ENCODE results near the gene ZNF423.

The ZNF423 gene

DNA sequence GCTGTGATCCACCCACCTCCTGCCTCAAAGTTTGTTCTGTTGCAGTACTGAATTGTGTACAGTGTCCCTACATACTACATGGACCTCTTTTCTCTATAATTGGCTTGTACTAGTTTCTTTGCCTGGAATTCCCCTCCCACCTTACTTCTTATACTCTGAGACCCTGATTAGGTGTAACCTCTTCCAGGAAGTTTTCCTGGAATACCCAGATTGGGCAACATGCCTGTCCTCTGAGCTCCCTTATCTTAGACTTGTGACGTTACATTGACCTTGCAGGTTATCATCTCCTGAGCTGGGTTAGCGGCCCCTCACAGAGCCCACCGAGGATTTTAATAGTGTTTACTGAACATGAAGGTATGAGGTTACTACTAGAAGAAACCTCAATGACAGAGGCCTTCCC lies 237.0 kb downstream of the ZNF423 start:
- DNase-seq, result no peak

DNA sequence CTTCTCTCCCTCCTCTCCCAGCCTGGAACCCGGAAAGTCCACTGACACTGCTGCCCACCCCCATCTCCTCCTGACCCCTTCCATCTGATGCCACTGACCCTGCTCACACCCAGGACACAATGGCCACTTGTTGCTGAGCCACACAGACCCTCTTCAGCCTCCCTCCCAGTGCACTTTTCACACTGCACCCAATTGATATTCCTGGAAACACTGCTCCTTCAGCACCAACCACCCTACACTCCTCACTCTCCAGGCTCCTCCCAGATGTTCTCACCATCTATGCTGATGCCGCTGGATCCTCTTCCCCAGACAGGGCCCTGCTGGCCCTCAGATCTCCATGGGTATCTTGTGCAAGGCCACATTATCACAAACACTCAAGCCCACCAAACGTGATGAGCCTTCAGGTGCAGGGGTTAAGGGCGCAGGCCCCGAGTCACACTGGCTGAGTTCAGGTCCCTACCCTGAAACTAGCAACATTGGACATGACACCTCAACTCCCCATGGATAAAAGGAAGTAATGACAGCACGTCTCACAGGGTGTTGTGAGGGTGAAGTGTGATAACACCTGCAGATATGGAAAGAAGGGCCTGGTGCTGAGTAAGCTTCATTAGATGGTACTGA lies 238.1 kb downstream of the ZNF423 start:
- DNase-seq, result no peak

DNA sequence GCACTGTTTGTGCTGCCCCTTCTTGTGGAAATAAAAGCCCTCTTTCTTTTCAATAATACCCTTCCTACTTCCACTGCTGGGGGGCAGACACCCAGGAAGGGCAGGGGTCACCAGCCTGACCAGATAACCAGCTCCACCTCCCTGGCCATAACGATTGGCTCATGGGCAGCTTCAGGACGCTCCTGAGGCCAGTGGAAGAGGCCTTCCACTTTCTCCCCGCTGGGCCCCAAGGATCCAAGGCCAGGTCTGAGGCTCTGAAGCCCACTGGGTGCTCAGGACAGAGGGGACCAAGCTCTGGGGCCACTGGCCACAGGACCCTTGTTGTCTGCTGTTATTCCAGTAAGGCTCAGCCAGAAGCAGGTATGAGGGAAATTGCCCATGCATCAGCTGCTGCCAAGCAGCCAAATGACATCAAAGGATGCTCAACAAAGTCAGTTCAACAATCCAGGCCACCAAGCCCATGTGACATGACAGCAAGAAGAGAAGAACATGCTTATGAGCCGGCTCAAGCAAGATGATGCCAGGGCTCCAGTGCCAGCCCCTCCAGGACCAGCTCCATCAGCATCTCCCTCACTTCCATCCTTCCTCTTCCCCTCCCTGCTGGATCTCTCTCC lies 238.8 kb downstream of the ZNF423 start:
- DNase-seq, result no peak

DNA sequence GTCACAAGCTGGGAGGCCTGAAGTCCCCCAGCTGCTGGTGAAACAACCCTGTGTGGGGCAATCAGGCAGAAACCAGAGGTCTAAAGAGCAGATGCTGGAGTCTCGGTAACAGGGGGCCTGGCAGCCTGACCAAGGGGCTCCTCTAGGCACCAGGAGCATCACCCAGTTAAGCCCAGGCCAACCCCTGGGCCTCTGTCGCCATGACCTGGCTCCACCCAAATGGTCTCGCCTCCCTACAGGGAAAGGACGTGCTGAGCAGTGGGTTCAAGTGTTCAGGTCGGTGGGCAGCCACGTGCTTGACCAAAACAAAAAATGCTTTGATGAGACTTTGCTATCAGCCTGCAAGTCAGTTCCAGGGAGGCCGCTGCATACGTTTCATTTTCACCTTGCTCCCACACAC lies 240.3 kb downstream of the ZNF423 start:
- no peak for DNase-seq

DNA sequence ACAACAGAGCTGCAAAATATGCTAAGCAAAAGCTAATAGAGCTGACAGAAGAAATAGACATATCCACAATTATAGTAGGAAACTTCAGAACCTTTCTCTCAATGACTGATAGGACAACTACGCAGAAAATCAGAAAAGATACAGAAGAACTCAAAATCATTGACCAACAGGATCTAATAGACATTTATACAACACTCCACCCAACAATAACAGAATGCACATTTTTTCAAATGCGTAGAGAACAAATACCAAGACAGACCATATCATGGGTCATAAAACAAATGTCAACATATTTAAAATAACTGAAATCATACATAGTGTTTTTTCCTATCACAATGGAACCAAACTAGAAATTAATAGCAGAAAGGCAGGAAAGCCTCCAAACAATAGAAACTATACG lies 244.9 kb downstream of the ZNF423 start:
- no peak for DNase-seq

DNA sequence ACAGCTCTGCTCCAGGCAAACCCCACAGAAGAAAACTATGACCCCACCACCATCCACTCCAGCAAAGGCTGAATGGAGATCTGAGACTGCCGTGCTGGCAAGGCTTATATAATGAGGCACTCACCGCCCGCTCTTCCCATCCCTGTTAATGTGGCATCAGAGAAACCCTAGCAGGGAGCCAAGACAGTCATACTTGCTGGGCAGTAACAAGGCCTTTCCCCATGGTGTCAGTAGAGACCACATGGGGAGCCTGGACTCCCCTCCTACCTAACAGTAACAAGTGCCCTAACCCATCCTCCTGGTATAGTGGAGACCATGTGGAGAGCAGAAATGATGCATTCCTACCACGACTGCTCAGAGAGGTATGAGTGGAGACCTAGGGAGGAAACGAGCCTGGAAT lies 247.1 kb downstream of the ZNF423 start:
- DNase-seq, result no peak

DNA sequence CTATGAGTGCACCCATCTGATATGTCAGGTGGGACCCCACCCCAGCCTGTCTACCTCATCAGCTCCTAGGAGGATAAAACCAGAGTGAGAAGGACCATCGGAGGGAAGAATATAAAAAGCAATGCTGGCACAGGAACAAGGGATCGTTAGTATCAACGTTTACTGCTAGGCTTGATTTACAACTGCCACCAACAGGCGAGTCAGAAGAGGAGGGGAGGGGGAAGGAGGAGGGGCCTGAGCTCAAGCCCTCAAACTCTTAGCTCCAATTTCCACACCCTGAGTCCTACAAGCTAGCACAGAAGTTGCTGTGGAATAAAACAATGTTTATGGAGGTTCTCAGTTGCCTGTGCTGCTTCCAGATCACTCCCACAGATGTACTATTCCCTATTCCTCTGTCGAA lies 247.8 kb downstream of the ZNF423 start:
- DNase-seq, result no peak

DNA sequence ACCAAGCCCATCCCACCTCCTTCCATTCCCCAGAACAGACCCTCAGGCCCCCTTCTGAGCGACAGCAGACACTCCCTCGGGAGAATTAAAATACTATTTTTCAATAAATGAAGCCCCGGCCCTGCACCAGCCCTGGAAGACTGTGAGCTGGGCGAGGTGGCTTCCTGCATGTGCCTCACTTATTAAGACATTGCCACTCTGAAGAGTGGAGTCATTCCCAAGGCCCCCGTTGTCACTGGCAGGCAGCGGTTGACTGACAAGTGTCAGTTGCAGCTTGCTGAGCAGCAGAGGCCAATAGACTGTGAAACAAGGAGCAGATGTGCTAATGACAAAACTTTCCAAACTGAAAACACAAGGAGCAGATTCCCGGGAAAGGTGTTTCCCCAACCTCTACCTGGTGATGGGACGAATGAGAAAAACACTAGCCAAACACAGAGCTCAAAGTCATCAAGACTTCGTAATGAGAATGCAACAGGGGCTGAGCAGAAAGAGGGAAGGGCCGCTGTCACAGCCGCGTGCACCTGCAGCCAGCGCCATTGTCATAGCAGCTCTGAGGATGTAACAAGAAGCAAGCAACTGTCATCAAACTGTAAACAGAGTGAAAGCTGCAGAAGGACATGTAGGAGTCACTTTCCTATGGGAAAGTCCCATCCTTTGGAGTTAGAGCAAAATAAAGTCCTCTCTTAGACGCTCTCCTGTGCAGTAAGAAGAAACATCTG lies 250.2 kb downstream of the ZNF423 start:
- DNase-seq, result no peak

DNA sequence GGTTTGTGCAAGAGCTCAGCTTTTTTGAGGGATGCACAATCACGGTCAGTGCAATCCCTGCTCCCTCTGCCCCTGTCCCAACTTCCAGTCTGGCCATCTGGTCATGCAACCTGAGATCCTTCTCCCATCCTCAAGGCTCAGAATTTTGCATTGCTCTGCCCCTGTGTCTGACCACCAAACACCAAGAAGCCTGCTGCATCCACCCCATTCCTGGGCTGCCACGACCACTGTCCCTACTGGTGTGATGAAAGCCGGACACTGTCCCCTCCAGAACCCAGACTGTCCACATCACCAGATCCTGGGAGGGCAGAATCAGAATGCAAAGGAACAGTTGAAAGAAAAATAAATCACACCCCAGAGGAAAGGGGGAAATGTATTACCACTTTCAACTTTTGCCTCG lies 251.3 kb downstream of the ZNF423 start:
- DNase-seq, result no peak

DNA sequence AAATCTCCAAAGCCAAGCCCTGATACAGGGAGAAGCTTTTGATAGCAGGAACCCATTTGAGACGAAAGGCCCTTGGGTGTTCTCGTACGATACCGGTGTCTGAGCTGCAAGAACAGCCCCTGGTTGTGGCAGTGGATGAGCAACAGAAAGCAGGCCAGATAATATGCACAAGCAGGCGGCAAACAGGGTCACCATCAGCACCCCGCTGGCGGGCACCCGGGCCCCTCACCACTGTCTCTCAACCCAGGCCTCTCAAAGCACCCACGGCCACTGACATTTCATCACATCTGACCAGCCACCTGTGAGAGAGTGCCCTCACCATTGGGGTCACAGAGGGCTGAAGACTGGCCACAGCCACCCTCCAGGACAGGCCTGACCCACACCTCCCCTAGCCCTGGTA lies 252.0 kb downstream of the ZNF423 start:
- DNase-seq, result no peak

DNA sequence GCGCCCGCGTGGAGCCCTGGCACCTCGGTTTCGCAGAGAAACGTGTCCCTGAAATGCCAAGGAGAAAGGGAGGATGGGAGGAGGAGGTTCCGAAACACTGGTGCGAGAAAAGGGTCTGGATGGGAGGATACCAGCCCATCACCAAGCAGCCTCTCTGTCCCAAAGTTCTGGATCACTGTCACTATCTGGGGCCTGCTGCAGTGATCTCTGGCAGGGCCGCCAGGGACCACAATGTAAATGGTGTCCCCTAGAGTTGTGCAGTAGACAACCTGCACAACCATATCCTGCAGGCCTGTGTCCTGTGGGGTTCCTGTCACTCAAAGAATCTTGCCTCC lies 253.0 kb downstream of the ZNF423 start:
- no peak for DNase-seq

DNA sequence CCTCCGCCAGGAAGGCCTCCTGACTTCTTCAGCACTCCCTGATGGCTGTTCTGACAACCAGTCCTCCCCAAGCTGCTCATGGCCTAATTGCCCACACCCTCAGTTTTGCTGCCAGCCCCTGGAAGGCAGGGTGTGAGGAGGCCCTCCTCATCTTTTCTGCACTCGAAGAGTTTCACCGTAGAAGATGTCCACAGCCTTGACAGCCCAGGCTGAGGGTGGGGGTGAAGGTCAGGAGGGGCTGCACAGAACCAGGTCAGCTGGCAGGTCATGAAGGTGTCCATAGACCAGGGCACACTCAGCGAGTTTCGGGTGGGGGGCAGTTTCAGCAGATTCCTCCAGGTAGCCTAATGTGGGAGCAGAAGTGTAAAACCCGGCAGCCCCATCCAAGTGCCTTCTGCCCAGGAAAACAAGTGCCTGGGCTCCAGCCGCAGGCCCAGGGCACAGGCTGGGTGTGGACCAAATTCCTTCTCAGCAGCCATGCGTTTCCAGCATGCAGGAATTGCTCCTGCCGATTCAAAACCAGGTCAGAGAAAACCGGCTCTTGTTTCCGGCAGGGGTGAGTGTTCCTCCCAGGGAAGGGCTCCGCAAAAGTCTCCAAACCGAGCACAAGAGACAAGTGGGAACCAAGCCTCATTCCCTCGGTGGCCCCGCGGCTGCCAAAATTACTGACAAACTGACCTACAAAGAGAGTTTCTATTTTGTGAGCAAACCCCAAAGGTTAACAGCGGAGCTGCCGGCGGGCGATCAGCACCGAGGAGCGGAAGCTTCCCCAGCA lies 253.5 kb downstream of the ZNF423 start:
- DNase-seq, result no peak

DNA sequence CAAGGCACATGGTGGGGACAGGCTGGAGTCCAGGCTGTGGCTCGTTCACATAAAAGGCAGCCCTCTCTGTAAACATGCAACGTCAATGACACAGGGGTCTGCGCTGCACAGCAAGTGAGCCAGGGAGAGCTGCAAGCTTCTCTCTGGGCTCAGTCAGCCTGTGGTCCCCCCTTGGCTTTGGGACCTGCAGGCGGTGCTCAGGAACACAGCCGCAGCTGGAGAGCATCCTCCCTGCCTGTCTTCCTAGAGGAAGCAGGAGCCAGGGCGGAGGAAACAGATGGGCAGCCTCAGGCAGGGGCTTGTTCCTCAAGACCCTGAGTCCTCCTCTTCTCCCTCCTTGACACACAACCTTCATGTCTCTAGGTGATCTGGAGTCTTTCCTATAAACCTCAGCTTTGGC lies 254.3 kb downstream of the ZNF423 start:
- DNase-seq, result no peak

DNA sequence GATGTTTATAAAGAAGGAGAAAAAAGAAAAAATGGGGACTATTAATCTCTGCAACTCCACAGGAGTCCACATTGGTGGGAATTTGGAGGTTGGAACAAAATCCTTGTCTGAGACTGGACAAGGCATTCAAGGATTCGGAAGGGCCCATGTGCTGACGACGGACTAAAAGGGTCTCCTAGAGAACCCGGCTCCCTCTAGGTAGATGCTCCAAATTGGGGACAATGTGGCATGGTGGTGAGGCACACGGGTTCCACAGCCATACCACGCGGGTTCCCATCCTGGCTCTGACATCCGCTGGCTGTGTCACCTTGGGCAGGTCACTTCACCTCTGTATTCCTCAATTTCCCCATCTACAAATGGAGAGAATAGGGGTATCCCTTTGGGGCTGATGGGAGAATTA lies 254.9 kb downstream of the ZNF423 start:
- no peak for DNase-seq

DNA sequence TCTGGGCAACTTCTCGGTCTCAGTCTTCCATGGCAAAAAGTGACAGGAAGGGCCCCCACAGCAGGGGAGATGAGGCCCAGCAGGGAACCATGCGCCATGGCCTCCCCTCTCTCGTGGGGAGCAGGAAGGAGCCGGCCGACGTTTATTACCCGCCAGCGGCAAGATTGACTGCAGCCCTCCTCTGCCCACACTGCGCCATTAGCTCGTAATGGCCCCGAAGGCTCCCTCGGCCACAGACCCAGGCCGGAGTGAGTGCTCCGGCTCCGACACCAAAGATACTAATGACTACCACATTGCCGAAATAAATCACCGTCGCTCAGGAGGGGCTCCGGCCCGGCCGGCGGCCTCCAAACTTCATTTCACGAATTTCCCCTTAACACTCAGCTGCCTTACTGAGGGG lies 255.4 kb downstream of the ZNF423 start:
- no peak for DNase-seq

DNA sequence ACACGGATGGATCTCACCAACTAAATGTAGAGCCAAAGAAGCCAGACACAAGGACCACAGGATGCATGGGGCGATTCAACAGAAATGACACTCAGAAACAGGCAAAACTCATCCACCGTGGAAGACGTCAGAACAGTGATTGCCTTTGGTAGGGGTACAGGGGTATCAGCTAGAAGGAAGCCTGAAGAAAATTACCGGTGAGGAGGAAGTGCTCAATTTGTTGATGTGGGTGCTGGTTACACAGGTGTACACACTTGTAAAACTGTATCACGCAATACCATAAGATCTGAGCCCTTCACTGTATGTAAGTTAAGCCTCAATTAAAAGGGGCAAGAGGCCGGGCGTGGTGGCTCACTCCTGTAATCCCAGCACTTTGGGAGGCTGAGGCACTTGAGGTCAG lies 256.2 kb downstream of the ZNF423 start:
- DNase-seq, result no peak

DNA sequence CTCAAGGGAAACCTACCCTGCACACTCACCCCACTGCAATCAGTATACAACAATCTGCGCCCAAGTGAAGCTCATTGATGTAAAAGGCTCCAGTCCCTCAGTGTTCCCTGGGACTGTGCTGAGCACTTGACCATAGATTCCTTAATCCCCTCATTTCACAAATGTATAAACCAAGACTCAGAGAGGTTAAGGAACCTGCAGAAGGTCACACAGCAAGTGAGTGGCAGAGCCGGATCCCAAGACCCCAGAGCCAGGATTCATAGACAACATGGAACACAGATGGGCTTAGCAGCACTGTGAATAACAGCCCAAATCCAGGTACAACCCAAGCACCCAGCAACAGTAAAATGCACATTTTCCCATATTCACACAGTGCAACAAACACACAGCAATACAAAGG lies 256.6 kb downstream of the ZNF423 start:
- no peak for DNase-seq

DNA sequence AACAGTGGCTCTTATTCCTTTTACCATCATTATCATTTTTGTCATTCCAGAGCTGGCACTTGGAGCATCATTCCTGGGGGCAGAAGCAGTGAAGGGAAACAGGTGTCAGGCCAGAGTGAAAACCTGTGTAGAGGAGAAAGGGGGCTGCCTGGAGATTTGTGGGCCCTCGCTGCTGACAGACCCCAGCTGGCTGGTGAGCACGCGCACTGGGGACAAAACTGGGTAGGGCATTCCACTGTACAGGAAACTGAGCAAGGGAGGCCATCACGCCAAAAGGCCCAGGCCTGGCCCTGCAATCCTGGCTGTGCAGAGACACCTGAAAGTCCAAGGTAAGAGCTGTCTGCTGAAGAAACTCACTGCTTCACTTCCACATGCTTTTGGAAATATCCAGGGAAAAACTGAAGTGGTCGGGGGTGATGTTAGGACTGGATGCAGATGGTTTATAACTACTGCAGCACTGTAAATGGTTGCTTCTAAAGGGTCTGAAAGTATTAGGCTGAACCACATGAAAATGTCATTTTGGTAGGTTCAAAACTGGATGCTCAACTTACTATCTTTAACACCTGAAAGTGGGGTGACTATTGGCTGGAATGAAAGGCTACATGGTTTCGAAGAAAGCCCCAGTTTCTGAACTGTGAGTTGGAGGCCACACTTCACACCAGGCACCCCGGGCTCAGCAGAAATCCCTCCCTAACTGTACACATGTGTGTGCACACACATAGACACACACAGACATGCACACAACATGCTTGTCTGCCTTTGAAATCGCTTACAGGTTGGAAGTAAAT lies 257.3 kb downstream of the ZNF423 start:
- no peak for DNase-seq

DNA sequence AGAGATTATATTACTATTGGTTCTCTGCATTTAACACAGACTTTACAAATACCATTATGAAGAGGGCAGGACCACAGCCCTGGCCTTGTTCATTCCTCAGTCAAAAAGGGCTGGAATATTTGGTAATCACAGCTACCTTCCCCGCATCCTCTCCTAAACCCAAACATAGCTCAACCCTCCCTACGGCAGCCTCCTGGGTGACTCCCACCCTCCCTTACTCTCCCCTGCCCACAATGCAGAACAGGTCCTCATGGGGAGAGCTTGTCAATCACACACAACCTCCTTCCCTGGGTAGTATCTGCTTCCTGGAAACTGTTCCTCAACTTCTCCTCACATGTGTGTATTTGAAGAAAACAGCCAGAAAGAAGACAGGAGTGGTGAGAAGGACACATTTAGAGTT lies 258.1 kb downstream of the ZNF423 start:
- no peak for DNase-seq

DNA sequence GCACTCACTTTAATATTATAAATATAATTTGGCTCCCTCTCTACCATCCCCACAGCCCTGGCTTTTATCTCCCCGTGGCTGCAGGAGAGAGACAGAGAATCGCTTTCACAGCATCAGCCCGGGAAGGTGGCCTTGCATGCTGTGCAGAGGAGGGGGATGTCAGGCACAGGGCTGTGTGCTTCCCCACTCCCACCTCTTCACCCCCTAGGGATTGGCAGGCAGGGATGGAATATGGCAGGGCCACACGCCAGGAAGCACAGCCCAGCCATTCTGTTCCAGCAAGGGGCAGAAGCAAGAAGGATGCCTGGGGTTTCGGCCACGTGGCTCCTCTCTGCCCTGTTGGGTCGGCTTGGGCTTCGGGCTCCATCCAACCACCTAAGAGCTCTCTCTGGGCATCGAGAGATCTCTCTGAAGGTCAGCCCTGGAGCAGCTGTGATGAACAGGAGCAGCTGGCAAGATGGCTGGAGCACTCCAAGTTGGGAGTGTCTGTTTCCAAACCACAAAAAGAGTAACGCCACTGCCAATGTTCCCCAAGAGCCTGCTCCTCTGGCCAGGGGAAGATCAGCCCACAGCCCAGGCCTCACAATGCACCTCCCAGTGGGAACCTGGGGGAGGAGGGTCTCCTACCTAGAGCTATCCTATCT lies 259.1 kb downstream of the ZNF423 start:
- DNase-seq, result no peak

DNA sequence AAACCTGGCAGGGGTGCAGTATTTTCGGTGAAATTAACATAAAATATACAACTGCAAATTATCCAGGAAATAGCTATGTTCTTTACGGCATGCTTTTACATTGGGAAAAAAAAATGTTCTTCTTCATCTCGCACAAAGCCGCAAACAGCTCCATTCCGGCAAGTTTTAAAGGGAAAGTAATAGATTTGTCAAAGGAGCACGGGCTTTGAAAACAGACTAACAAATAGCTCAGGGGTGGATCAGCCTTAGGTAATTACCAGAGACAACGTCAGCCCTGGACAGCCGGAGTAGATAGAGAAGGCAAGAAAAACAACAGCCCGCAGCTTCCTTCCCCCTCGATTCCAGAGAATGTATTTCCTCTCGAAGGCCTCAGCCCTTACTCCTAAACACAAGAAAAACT lies 259.8 kb downstream of the ZNF423 start:
- no peak for DNase-seq

DNA sequence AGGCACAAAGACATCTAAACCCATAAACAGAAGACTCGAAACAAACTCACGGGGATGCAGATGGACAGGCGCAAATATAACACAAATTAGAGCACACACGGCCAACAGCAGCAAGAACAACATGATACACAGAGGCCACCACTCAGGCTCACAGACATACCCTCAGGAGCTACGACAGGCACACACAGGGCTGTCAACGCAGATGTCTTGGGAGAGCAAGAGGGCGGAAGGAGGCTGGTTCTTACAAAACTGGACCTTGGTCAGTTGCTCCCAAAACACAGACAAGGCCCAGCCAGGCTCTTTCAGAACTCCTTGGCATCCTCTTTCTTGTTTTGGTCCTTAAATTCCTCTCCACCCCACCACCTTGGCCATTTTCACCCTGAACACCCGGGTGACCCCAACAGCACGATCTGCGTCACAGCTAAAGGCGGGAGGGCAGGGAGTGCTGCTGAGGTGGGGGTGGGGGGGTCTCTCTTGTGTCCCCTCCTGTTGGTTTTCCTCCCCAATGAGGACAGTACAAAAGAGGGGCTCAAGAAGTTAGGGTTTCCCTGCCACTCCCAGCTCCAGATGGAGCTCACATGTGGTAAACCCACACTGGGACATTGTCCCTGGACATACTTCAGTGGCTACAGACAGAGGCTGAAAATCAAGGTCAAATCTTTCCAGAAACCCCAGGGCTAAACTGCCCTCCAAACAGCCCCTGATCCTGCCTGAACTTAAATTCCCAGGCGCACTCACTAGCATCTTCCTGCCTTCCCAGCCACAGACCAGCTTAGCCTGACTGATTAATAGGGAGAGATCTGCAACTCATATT lies 261.0 kb downstream of the ZNF423 start:
- no peak for DNase-seq
